ENCODE results near the gene AKT3.

Gene AKT3

GRCh38 chr1:243850202-243850451, at the start of gene AKT3:
Gene AKT3 (minus strand): TSS chr1:243850243. CDS start chr1:243843170, 7,073 bp downstream.
- DNase-seq (ENCODE audit: low spot score) = peak; percentile 85

GRCh38 chr1:243898278-243898677, 48.2 kb upstream of the AKT3 start:
- no peak for DNase-seq (ENCODE audit: low spot score)
- in situ Hi-C loops (cut with MboI; ENCODE audit: low sequenced_read_pairs, unreplicated experiment) = no loop called here
- TF ChIP-seq, protein P1, sequence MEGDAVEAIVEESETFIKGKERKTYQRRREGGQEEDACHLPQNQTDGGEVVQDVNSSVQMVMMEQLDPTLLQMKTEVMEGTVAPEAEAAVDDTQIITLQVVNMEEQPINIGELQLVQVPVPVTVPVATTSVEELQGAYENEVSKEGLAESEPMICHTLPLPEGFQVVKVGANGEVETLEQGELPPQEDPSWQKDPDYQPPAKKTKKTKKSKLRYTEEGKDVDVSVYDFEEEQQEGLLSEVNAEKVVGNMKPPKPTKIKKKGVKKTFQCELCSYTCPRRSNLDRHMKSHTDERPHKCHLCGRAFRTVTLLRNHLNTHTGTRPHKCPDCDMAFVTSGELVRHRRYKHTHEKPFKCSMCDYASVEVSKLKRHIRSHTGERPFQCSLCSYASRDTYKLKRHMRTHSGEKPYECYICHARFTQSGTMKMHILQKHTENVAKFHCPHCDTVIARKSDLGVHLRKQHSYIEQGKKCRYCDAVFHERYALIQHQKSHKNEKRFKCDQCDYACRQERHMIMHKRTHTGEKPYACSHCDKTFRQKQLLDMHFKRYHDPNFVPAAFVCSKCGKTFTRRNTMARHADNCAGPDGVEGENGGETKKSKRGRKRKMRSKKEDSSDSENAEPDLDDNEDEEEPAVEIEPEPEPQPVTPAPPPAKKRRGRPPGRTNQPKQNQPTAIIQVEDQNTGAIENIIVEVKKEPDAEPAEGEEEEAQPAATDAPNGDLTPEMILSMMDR (IDR thresholded peaks at IDR 0.05; ENCODE audit: borderline replicate concordance, control extremely low read depth, extremely low read depth, insufficient read depth, missing control alignments) = no peak

More at GRCh38 chr1:243850202-243850451, at the start of gene AKT3:
- TF ChIP-seq, protein P1 (IDR thresholded peaks at IDR 0.05; ENCODE audit: borderline replicate concordance, control extremely low read depth, extremely low read depth, insufficient read depth, missing control alignments) = no peak
- in situ Hi-C loops (cut with MboI; ENCODE audit: low sequenced_read_pairs, unreplicated experiment) = no loop called here

- no peak for DNase-seq (ENCODE audit: low spot score)
- in situ Hi-C loops (cut with MboI; ENCODE audit: low sequenced_read_pairs, unreplicated experiment) = no loop called here
- TF ChIP-seq, protein P1 (IDR thresholded peaks at IDR 0.05; ENCODE audit: borderline replicate concordance, control extremely low read depth, extremely low read depth, insufficient read depth, missing control alignments) = no peak
Observed at GRCh38 chr1:243896313-243896712, 46.3 kb upstream of the AKT3 start.

GRCh38 chr1:243892456-243892855, 42.4 kb upstream of the AKT3 start:
- DNase-seq (ENCODE audit: low spot score) = no peak
- in situ Hi-C loops (cut with MboI; ENCODE audit: low sequenced_read_pairs, unreplicated experiment) = no loop called here
- TF ChIP-seq, protein P1 (IDR thresholded peaks at IDR 0.05; ENCODE audit: borderline replicate concordance, control extremely low read depth, extremely low read depth, insufficient read depth, missing control alignments) = no peak

DNA sequence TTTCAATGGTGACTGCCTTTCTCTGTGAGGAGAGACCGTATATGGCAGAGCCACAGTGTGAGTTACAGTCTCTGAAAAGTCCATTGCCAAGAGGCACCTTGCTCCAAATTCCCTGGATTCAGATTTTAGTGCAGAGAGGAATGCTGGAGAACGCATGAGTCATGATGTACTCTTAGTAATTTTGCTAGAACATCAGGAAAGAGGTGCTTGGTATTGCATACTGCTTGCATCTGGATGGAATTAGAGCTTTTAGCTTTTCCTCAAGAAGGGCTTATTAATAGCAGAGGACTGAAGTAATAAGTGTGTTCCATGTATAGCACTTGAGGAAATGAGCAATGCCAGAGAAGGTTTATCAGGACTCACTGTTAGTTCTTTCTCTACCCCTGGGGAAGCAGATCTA, 40.5 kb upstream of the AKT3 start:
- DNase-seq (ENCODE audit: low spot score) = no peak
- in situ Hi-C loops (cut with MboI; ENCODE audit: low sequenced_read_pairs, unreplicated experiment) = no loop called here
- TF ChIP-seq, protein P1 (IDR thresholded peaks at IDR 0.05; ENCODE audit: borderline replicate concordance, control extremely low read depth, extremely low read depth, insufficient read depth, missing control alignments) = no peak

GRCh38 chr1:243885806-243886205, 35.8 kb upstream of the AKT3 start:
- TF ChIP-seq, protein P1 (IDR thresholded peaks at IDR 0.05; ENCODE audit: borderline replicate concordance, control extremely low read depth, extremely low read depth, insufficient read depth, missing control alignments) = no peak
- in situ Hi-C loops (cut with MboI; ENCODE audit: low sequenced_read_pairs, unreplicated experiment) = no loop called here
- no peak for DNase-seq (ENCODE audit: low spot score)

DNA sequence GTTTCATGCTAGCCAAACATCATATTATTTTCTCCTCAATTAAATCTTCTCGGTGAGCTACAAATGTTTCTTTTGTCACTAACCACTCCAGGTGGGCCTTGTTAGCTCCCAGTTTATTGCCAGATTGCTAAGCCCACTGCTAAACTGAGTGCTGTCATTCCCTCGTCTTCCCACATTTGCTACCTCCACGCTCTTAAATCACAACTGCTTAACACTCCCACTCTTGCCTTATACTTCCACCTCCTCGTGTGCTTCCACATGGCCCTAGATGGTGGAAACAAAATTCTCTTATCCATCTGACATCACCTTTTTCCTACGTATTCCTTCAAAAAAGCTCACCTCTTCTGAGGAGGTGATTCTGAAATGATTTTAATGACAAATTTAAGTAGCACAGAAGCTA, 34.6 kb upstream of the AKT3 start:
- no peak for DNase-seq (ENCODE audit: low spot score)
- TF ChIP-seq, protein P1 (IDR thresholded peaks at IDR 0.05; ENCODE audit: borderline replicate concordance, control extremely low read depth, extremely low read depth, insufficient read depth, missing control alignments) = no peak
- in situ Hi-C loops (cut with MboI; ENCODE audit: low sequenced_read_pairs, unreplicated experiment) = no loop called here

Measured in GM13976 (cell line).